IMR-90 (cell line): ENCODE data around the gene GLMN. TPM values are rescaled to one million over a fixed set of nuclear protein-coding genes. Genes with fewer than 3 reads are reported as not detected.

Experiments
- ATAC-seq: fragments of 200-7000 bp; cut with Tn5 transposase; 2 replicates; pipeline ENCODE4 v1.9.1; 2020; ENCODE audit warnings: low read depth, mild to moderate bottlenecking, moderate library complexity
- BruUV-seq: library from RNA; stranded (reverse); fragments of 400-500 nt; replicated peaks from 2 replicates; lab custom pipeline; 2021; lab: Mats Ljungman, UMichigan
- CTCF ChIA-PET: fragments of 300-600 bp; formaldehyde crosslinking; extraction: SDS; loops from one replicate; lab custom pipeline; 2021; ENCODE audit warnings: antibody characterized with exemption; lab: Yijun Ruan, JAX
- POLR2A ChIA-PET: fragments of 300-600 bp; sonication (Branson Sonifier 250); formaldehyde crosslinking; loops from one replicate; lab custom pipeline; 2022; ENCODE audit warnings: antibody characterized with exemption; ENCODE audit not compliant: unreplicated experiment; lab: Charles Lee
- DNase-seq: peaks from one replicate; pipeline ENCODE4 v3.0.0; 2013
- H2AFZ ChIP-seq: replicated peaks from 2 replicates; pipeline ENCODE3; 2013; ENCODE audit warnings: low read length, mild to moderate bottlenecking; ENCODE audit not compliant: poor library complexity
- H2AK5ac ChIP-seq: 2 replicates; pipeline ENCODE4 v1.6.1; 2013; ENCODE audit warnings: low read depth, low read length, inconsistent platforms
- H2AK9ac ChIP-seq: replicated peaks from 2 replicates; pipeline ENCODE3; 2013; ENCODE audit warnings: mild to moderate bottlenecking, low read depth, low read length, moderate library complexity; ENCODE audit not compliant: poor library complexity
- H2BK120ac ChIP-seq: 2 replicates; pipeline ENCODE4 v1.6.1; 2013; ENCODE audit warnings: low read depth, low read length, inconsistent platforms
- H2BK15ac ChIP-seq: 3 replicates; pipeline ENCODE4 v1.6.1; 2013; ENCODE audit warnings: low read depth, low read length, inconsistent platforms
- H2BK20ac ChIP-seq: 2 replicates; pipeline ENCODE4 v1.6.1; 2013; ENCODE audit warnings: low read depth, mild to moderate bottlenecking, inconsistent platforms, low read length, moderate library complexity
- H2BK5ac ChIP-seq: 2 replicates; pipeline ENCODE4 v1.6.1; 2013; ENCODE audit warnings: mild to moderate bottlenecking, low read depth, low read length, inconsistent platforms; ENCODE audit not compliant: poor library complexity, severe bottlenecking
- H3K14ac ChIP-seq: replicated peaks from 2 replicates; pipeline ENCODE4 v1.6.1; 2013; ENCODE audit warnings: low read depth, low read length, inconsistent platforms
- H3K18ac ChIP-seq: 2 replicates; pipeline ENCODE4 v1.6.1; 2013; ENCODE audit warnings: low read depth, low read length, control low read depth
- H3K23ac ChIP-seq: 2 replicates; pipeline ENCODE4 v1.6.1; 2013; ENCODE audit warnings: low read depth, low read length, inconsistent platforms
- H3K27ac ChIP-seq: 2 replicates; pipeline ENCODE4 v1.5.1; 2013; ENCODE audit warnings: mild to moderate bottlenecking, control low read depth, low read length; ENCODE audit not compliant: insufficient read depth
- H3K27me3 ChIP-seq: 2 replicates; pipeline ENCODE4 v1.6.1; 2013; ENCODE audit warnings: low read length; ENCODE audit not compliant: control insufficient read depth, insufficient read depth
- H3K36me3 ChIP-seq: 2 replicates; pipeline ENCODE4 v1.6.1; 2013; ENCODE audit warnings: low read length, mixed read lengths; ENCODE audit not compliant: control insufficient read depth, insufficient read depth
- H3K4ac ChIP-seq: 2 replicates; pipeline ENCODE4 v1.6.1; 2013; ENCODE audit warnings: low read depth, low read length, inconsistent platforms
- H3K4me1 ChIP-seq: 2 replicates; pipeline ENCODE4 v1.6.1; 2013; ENCODE audit warnings: low read length, mixed read lengths; ENCODE audit not compliant: control insufficient read depth, insufficient read depth
- H3K4me2 ChIP-seq: 2 replicates; pipeline ENCODE4 v1.6.1; 2013; ENCODE audit warnings: low read depth, mild to moderate bottlenecking, control low read depth, low read length, moderate library complexity
- H3K4me3 ChIP-seq: 2 replicates; pipeline ENCODE4 v1.5.1; 2013; ENCODE audit warnings: low read depth, mild to moderate bottlenecking, control low read depth, low read length, moderate library complexity; ENCODE audit not compliant: insufficient read depth
- H3K56ac ChIP-seq: 2 replicates; pipeline ENCODE4 v1.6.1; 2013; ENCODE audit warnings: low read length, inconsistent platforms; ENCODE audit not compliant: insufficient read depth; ENCODE audit errors: extremely low read depth
- H3K79me1 ChIP-seq, 2 experiments: 2 replicates each; pipeline ENCODE4 v1.6.1; 2013; ENCODE audit warnings: low read length in 2 of 2, inconsistent platforms in 1 of 2, low read depth in 1 of 2
- H3K9ac ChIP-seq: 2 replicates; pipeline ENCODE4 v1.6.1; 2013; ENCODE audit warnings: low read depth, low read length, control low read depth
- H3K9me1 ChIP-seq: 2 replicates; pipeline ENCODE4 v1.6.1; 2013; ENCODE audit warnings: low read length, inconsistent platforms; ENCODE audit not compliant: insufficient read depth
- H3K9me3 ChIP-seq: 2 replicates; pipeline ENCODE4 v1.6.1; 2013; ENCODE audit warnings: low read length; ENCODE audit not compliant: control insufficient read depth, insufficient read depth
- H4K20me1 ChIP-seq: 2 replicates; pipeline ENCODE4 v1.6.1; 2013; ENCODE audit warnings: low read length, inconsistent platforms; ENCODE audit not compliant: insufficient read depth
- H4K5ac ChIP-seq: 2 replicates; pipeline ENCODE4 v1.6.1; 2013; ENCODE audit warnings: mild to moderate bottlenecking, low read depth, low read length, control low read depth
- H4K8ac ChIP-seq, 2 experiments: 2 replicates each; pipeline ENCODE4 v1.6.1; 2013; ENCODE audit warnings: low read depth in 2 of 2, low read length in 2 of 2, control low read depth in 1 of 2, inconsistent platforms in 1 of 2
- H4K91ac ChIP-seq: 2 replicates; pipeline ENCODE4 v1.6.1; 2013; ENCODE audit warnings: low read depth, low read length, inconsistent platforms; ENCODE audit not compliant: insufficient read depth
- CEBPB ChIP-seq: IDR thresholded peaks from 2 replicates; pipeline ENCODE4 v1.6.1; 2012; ENCODE audit warnings: low read depth, low read length, improper control_type of control experiment
- MXI1 ChIP-seq: IDR thresholded peaks from 2 replicates; pipeline ENCODE4 v1.6.1; 2012; ENCODE audit warnings: low read depth, mild to moderate bottlenecking, low read length, moderate library complexity, borderline replicate concordance
- WGBS, 2 experiments: methylation state at CpG; one replicate each; pipeline versions ENCODE4 v1.1.5 to v1.1.7; 2013; ENCODE audit warnings: missing lambda C conversion rate in 2 of 2; ENCODE audit not compliant: insufficient read length in 1 of 2; ENCODE audit errors: extremely low coverage in 2 of 2; 5-methylcytosine and 5-hydroxymethylcytosine counted together
- dilution Hi-C: fragments of 300-500 bp; cut with HindIII; formaldehyde crosslinking; loops from one replicate; pipeline ENCODE4 v1.14.3; 2018; ENCODE audit warnings: low sequenced_read_pairs; ENCODE audit not compliant: unreplicated experiment
- in situ Hi-C: fragments of 300-500 bp; cut with MboI; formaldehyde crosslinking; loops from 3 replicates; pipeline ENCODE4 v1.14.3; 2019; ENCODE audit warnings: low sequenced_read_pairs, inconsistent platforms, mixed read lengths
- intact Hi-C: fragments of 100-400 bp; cut with micrococcal nuclease; formaldehyde crosslinking; loops from 2 replicates; pipeline ENCODE4 v1.10.0; 2022
- polyA plus RNA-seq, 3 experiments: library from polyadenylated mRNA; depleted of rRNA; stranded (reverse); fragments of >200 nt; gene quantifications; 2 replicates each; pipeline ENCODE4 v1.2.3, GENCODE V29; 2012; ENCODE audit warnings: low replicate concordance in 1 of 3
- total RNA-seq: library from RNA; depleted of rRNA; stranded (reverse); fragments of >200 nt; gene quantifications from 2 replicates; pipeline ENCODE4 v1.2.3, GENCODE V29; 2012

The GLMN gene
- total and polyA plus RNA-seq, 2 of the 4 experiments (the other 2 are of a cell fraction): 4.1 to 4.7 TPM

DNA sequence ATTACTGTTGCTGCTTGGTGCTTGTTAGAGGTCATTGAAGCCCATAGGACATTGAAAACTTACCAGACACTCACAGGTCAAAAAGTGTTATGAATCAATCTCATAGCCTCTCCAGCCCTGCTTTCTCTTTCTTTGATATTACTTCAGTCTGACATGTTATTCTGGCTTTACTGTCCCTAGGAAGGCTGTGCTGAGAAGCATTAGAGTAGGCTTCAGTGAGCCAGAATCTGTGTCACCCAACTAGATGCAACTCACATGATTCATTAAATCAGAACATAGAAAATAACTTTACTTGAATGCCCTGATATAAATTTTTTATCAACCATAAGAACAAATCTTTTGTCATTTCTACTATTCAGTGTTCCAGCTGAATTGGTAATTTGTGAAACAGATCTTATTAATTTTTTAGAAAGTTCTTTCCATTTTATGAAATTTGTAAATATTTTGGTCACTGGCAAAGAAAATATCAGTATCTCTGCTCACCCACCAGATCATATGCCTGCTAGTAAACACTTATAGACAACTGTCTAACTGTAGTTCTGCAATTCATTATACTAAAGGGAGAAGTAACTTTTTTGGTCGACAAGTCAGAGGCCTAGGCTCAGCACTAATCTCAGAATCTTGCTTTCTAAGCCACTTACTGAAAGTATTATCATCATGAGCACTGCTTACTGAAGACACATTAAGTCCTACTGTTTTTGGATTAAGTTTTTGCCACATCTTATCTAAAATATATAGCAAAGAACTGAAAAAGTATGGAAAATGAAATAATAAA is 48.3 kb upstream of the GLMN start:
- Histone ChIP-seq H2BK120ac (no peak overlapping the region), H2AFZ (no peak overlapping the region), H4K20me1 (no peaks in the 10 kb centered on the region), H2AK9ac (no peak overlapping the region), H3K18ac (no peak overlapping the region), H3K14ac (no peak overlapping the region), H3K4me3 (no peak overlapping the region), H3K4ac (no peak overlapping the region), H2BK20ac (no peak overlapping the region), H2BK15ac (no peak overlapping the region), H4K8ac (no peak overlapping the region), H4K5ac (no peak overlapping the region), H3K9me1 (no peaks in the 10 kb centered on the region), H3K9me3 (0 out of 2 replicates have a peak, but pooled peaks cover under 1% of the 10 kb centered on the region), H3K79me1 (no peaks in the 10 kb centered on the region), H3K27me3 (no peaks in the 10 kb centered on the region), H4K91ac (no peak overlapping the region), H3K56ac (no peak overlapping the region), H3K4me2 (no peak overlapping the region), H2BK5ac (no peak overlapping the region), H3K23ac (no peak overlapping the region), H3K27ac (no peak overlapping the region), H3K4me1 (no peaks in the 10 kb centered on the region), H2AK5ac (no peak overlapping the region), H3K9ac (no peak overlapping the region), H3K36me3 (peaks cover 8% of the 10 kb centered on the region)
- TF ChIP-seq MXI1 (no peak), CEBPB (no peak)
- ATAC-seq (no peak), DNase-seq (no peak)
- ChIA-PET CTCF (no interaction called here), POLR2A (no interaction called here)
- in situ Hi-C loops (no loop called here), dilution Hi-C loops (no loop called here), intact Hi-C loops (loop anchor here (5.0 kb wide), 1 partner anchor 35 kb away; no protein-coding TSS in a partner anchor)
- BruUV-seq: no TSS peak
- WGBS, 2 experiments: no CpG with 5 or more reads among the region's 1 CpG
